Endothelial cell of umbilical vein (primary cell): Measurements from ENCODE around the gene RFESD.

Source experiments
- EZH2 ChIP-seq: IDR thresholded peaks from 2 replicates; pipeline ENCODE4 v1.6.1; 2012; ENCODE audit warnings: borderline replicate concordance, low read depth, mild to moderate bottlenecking, moderate library complexity, low read length, inconsistent platforms; ENCODE audit not compliant: severe bottlenecking
- POLR2A ChIP-seq: IDR thresholded peaks from 2 replicates; pipeline ENCODE4 v1.6.1; 2012; ENCODE audit warnings: low read depth, mild to moderate bottlenecking, control low read depth, low read length
- POLR2AphosphoS5 ChIP-seq: IDR thresholded peaks from 2 replicates; pipeline ENCODE4 v1.6.1; 2012; ENCODE audit warnings: low read depth, mild to moderate bottlenecking, control low read depth, low read length, moderate library complexity; ENCODE audit not compliant: insufficient read depth
- TF ChIP-seq, protein P1 (sequence below), 2 donors: IDR thresholded peaks; 1 replicate in 1 of 2; 2 replicates in 1 of 2; pipeline ENCODE4 v1.5.1; 2011; ENCODE audit warnings: low read length in 2 of 2, mild to moderate bottlenecking in 2 of 2, moderate library complexity in 2 of 2, control low read depth in 1 of 2, inconsistent platforms in 1 of 2, low read depth in 1 of 2; ENCODE audit not compliant: insufficient read depth in 1 of 2; ENCODE audit errors: extremely low read depth in 1 of 2

DNA sequence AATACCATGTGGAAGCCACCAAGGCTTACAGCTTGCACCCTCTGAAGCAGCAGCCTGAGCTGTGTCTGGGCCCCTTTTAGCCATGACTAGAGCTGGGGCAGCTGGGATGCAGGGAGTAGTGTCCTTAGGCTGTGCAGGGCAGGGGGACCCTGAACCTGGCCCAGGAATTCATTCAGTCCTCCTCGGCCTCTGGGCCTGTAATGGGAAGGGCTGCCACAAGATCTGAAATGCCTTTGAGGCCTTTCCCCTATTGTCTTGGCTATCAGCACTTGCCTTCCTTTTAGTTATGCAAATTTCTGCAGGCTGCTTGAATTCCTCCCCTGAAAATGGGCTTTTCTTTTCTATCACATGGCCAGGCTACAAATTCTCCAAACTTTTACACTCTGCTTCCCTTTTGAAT is 17.6 kb upstream of the RFESD start:
- TF ChIP-seq, protein P1, sequence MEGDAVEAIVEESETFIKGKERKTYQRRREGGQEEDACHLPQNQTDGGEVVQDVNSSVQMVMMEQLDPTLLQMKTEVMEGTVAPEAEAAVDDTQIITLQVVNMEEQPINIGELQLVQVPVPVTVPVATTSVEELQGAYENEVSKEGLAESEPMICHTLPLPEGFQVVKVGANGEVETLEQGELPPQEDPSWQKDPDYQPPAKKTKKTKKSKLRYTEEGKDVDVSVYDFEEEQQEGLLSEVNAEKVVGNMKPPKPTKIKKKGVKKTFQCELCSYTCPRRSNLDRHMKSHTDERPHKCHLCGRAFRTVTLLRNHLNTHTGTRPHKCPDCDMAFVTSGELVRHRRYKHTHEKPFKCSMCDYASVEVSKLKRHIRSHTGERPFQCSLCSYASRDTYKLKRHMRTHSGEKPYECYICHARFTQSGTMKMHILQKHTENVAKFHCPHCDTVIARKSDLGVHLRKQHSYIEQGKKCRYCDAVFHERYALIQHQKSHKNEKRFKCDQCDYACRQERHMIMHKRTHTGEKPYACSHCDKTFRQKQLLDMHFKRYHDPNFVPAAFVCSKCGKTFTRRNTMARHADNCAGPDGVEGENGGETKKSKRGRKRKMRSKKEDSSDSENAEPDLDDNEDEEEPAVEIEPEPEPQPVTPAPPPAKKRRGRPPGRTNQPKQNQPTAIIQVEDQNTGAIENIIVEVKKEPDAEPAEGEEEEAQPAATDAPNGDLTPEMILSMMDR (IDR thresholded peaks at IDR 0.05; ENCODE audit: extremely low read depth in 1 of 2, insufficient read depth in 1 of 2, low read depth in 1 of 2, low read length in 2 of 2), result no peak
- no peak for TF ChIP-seq POLR2AphosphoS5
- TF ChIP-seq EZH2, result no peak
- TF ChIP-seq POLR2A, result no peak
